SK-MEL-5 (cell line): ENCODE results near the gene FBXO7. TPM values are rescaled to one million over a fixed set of nuclear protein-coding genes. Genes with fewer than 3 reads are reported as not detected.
A peak's percentile ranks its signal among the peaks of the same experiment; 100 is the strongest.
"Not testable (repeated sequence)": the region's sequence is repeated elsewhere in the genome, so short reads cannot be mapped to it uniquely, and the experiment has no call there.

Experiments used
- DNase-seq: peaks from one replicate; pipeline ENCODE4 v3.0.0-alpha.2; 2016; ENCODE audit warnings: low read depth, low spot score
- in situ Hi-C: cut with HindIII; loops from 2 replicates; pipeline ENCODE4 v1.10.0; 2016; ENCODE audit warnings: low sequenced_read_pairs, high pct_unique_total_duplicates, low pct_unique_long_range_greater_than_20kb
- polyA plus RNA-seq, 2 experiments: library from polyadenylated mRNA; depleted of rRNA; stranded (reverse); fragments of >200 nt; gene quantifications; 2 replicates each; pipeline ENCODE4 v1.2.3, GENCODE V29; 2015
- total RNA-seq: library from RNA; depleted of rRNA; stranded (reverse); fragments of >200 nt; shearing (Covaris generic); gene quantifications from 2 replicates; pipeline ENCODE4 v1.2.3, GENCODE V29; 2014; rRNA removed

FBXO7 gene
- 387 and 400 TPM in 2 replicates for total RNA-seq
- polyA plus RNA-seq (2015; cell fraction: cytosol; rRNA removed), result 260 and 275 TPM in 2 replicates
- 148 and 174 TPM in 2 replicates for polyA plus RNA-seq (2015; cell fraction: nucleus; rRNA removed)

DNA sequence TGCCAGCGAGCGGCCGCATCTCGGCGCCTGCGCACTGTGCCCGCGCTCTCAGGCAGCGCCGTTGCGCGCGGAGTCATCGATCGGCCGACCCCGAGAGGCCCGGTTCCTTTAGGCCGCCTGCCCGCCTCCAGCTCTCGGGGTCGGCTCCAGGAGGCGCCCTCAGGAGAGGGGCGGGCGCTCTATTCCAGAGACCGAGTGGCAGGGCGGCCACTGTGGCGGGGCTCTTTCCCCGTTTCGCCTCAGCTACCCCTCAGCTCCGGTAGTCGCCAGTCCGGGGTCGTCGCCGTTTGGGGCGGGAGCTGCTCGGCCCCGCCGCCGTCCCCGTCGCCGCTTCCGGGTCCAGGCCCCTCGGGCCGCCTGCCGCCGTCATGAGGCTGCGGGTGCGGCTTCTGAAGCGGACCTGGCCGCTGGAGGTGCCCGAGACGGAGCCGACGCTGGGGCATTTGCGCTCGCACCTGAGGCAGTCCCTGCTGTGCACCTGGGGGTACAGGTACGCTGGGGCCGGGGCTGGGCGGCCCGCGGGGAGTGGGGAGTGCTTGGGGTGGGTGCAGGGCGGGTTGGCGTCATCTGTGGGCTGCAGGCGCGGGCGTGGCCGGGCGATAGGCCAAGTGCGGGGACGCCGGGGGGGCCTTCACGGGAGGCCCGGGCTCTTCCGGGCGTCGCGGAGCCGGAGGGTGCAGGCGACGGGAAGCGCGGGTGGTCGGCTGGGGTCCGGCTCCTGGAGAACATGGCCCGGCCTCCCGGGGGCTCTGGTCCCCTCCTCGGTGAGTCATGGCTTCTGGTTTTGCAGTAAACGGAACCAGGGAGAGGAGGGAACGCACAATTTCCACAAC lies at the start of gene FBXO7:
Gene FBXO7, plus strand, starts transcription at position 177 of the 833 bp plus-strand sequence. Its CDS starts 192 bp downstream, at position 369.
- in situ Hi-C loops, result no loop called here

GRCh38 chr22:32426881-32427280 lies 47.7 kb upstream of the FBXO7 start:
- in situ Hi-C loops, result no loop called here
- no peak for DNase-seq

More for the DNA sequence above, at the start of gene FBXO7:
- DNase-seq, result peak; percentile 93

DNA sequence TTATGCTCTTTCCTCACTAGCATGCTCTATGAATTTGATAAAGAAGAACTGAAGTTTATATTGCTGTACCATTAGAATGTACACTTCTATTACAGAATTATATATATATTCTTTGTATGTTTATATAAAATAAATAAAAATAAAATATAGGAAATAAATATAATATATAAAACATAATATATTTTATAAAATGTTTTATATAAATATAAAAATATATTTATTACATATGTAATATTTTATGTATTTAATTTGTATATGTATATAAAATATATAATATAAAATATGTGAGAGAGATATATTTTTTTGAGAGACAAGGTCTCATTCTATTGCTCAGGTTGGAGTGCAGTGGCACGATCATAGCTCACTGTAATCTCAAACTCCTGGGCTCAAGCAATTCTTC lies 44.3 kb upstream of the FBXO7 start:
- in situ Hi-C loops, result no loop called here

DNA sequence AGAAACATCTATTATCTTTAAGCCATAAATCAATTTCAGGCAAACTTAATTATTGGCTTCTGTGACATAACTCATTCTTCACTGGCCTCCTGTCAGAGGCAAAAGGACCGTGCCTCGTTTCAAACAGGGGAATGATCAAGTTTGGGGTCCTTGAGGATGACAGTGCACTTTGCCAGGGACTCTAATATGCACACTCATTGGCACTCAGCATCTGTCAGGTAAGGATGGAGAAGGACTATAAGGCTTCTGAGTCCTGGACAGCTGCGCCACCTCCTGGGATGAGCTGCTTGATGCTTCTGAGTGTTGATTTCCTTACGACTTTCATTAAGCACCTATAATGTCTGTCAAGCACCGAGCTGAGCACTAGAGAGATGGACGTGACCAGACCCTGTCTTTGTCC lies 30.5 kb upstream of the FBXO7 start:
- peak; percentile 79 for DNase-seq
- in situ Hi-C loops, result no loop called here

More for the DNA sequence above, 44.3 kb upstream of the FBXO7 start:
- DNase-seq, result no peak

GRCh38 chr22:32446321-32446720 lies 28.3 kb upstream of the FBXO7 start:
- in situ Hi-C loops, result no loop called here
- no peak for DNase-seq

DNA sequence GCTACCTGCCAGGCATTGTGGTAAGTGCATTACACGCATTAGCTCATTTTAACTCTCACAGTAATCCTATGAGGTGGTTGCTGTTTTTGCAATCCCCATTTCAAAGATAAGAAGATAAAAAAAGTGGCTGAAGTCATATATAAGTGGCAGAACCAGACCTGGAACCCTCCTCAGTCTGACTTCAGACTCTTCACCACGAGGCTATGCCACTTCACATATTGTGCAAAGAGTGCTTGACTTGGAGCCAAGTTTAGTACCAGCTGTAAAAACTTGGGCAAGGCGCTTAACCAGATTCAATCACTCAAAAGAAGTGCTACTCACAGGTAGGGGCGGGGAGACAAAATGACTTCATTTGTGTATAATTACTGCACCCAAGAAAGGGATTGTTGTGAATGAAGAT lies 25.6 kb upstream of the FBXO7 start:
- in situ Hi-C loops, result no loop called here
- no peak for DNase-seq

- DNase-seq, result no peak
- in situ Hi-C loops, result no loop called here
Observed at GRCh38 chr22:32457031-32457430, 17.6 kb upstream of the FBXO7 start.

- in situ Hi-C loops, result no loop called here
- DNase-seq, result no peak
Observed at GRCh38 chr22:32462452-32462851, 12.2 kb upstream of the FBXO7 start.

GRCh38 chr22:32465661-32466060 lies 8.9 kb upstream of the FBXO7 start:
- in situ Hi-C loops, result no loop called here
- DNase-seq, result no peak

GRCh38 chr22:32466496-32466895 lies 8.1 kb upstream of the FBXO7 start:
- no peak for DNase-seq

DNA sequence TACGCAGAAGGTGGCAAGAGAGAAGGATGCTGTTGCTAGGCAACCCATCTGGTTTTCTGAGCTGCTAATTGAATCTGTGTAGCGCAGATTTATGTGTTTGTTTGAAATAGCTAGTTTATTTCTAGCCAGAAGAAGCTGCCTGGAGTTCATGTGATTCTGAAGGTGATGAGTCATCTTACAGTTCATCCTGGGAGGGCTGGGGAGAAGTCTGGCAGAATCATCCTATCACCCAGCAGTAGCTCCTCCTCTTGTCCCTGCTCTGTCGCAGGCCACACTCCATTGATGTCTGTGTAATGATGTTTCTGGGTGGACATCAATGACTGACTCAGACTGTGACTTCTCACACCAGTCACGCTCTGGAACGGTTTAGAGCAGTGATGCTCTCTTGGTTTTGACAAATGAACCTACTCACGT lies 4.8 kb upstream of the FBXO7 start:
- peak; percentile 44 for DNase-seq
- in situ Hi-C loops, result no loop called here

More at GRCh38 chr22:32466496-32466895, 8.1 kb upstream of the FBXO7 start:
- in situ Hi-C loops, result no loop called here

- in situ Hi-C loops, result no loop called here
- DNase-seq, result peak; percentile 82
Observed at GRCh38 chr22:32473388-32473952, 1.1 kb upstream of the FBXO7 start.

GRCh38 chr22:32475468-32476010 lies 928 bp downstream of the FBXO7 start:
- in situ Hi-C loops, result no loop called here
- no peak for DNase-seq

- no peak for DNase-seq
- in situ Hi-C loops, result no loop called here
Observed at GRCh38 chr22:32476281-32477195, 1.9 kb downstream of the FBXO7 start.

DNA sequence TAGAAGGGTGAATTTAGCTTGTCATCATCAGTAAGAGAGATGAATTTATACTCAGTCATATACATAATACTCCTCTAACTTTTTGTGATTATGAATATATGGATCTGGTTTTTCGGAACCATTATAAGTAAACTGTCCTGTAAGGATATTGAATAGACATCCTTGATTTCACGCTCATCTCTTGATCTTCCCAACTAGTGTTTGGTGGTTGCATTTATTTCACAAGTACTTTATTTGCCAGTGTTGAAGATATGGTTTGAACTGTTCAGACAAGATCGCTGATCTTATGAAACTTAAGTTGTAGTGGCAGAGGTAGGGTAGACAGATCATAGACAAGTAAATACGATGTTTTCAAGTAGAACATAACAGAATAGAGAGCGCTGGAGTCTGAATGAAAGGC lies 3.0 kb downstream of the FBXO7 start:
- DNase-seq, result no peak
- in situ Hi-C loops, result no loop called here

DNA sequence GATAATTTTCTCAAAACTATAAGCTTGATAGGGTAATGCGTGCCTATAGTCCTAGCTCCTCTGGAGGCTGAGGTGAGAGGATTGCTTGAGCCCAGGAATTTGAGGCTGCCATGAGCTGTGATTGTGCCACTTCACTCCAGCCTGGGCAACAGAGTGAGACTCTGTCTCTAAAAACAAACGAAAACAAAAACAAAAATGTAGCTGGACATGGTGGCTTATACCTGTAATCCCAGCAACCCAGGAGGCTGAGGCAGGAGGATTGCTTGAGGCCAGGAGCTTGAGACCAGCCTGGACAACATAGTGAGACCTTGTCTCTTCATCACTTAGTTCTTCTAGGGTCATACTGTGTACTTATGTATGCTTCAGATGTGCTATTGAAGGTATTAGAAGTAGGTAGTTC lies 3.9 kb downstream of the FBXO7 start:
- DNase-seq, in situ Hi-C loops: not testable (repeated sequence)

DNA sequence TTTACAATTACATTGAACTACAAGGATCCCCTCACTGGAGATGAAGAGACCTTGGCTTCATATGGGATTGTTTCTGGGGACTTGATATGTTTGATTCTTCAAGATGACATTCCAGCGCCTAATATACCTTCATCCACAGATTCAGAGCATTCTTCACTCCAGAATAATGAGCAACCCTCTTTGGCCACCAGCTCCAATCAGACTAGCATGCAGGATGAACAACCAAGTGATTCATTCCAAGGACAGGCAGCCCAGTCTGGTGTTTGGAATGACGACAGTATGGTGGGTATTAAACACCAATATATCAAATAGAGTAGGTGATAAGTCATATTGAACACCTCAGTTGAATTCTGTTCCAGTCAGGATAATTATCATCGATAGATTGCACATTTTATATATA lies 4.4 kb downstream of the FBXO7 start:
- peak; percentile 65 for DNase-seq
- in situ Hi-C loops, result no loop called here

DNA sequence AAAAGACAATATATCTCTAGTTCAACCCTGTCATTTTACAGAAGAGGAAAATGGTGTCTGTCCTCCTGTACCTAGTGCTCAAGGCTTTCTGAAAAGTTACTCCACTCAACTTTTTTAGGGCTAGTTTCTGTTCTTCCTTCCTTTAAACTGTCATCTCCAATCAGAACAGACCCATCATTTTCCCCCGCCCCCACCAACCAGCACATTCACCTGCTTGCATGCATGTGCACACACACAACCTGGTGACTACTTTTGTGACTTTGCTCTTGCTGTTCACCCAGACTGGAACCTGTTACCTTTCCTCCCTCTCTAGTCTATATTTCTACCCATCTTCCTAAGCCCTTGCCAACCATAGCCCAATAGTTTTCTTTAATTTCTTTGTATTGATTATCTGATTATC lies 5.6 kb downstream of the FBXO7 start:
- in situ Hi-C loops, result no loop called here
- DNase-seq, result no peak
